ENCODE data around the gene PNPO. TPM values are rescaled to one million over a fixed set of nuclear protein-coding genes. Genes with fewer than 3 reads are reported as not detected.

PNPO gene
- total and polyA plus RNA-seq, 2 of the 13 experiments (the other 11 are each of a cell fraction or from before 2014, with no cell fraction given): 47.9 to 63.3 TPM

GRCh38 chr17:47948706-47949196 is 7.4 kb downstream of the PNPO start (continued):
- TF ChIP-seq ATF2 (CRISPR knock-in tag; IDR thresholded peaks at IDR 0.05): no peak
- no peak for TF ChIP-seq ZNF562 (CRISPR knock-in tag; IDR thresholded peaks at IDR 0.05; ENCODE audit: borderline replicate concordance)
- TF ChIP-seq SNAI1 (CRISPR knock-in tag; IDR thresholded peaks at IDR 0.05; ENCODE audit: borderline replicate concordance): no peak
- no peak for TF ChIP-seq KLF9 (CRISPR knock-in tag; IDR thresholded peaks at IDR 0.05; ENCODE audit: low read depth)
- no peak; the same call in 1 of the 2 replicates for TF ChIP-seq BORCS8-MEF2B (CRISPR knock-in tag; IDR thresholded peaks at IDR 0.05)
- TF ChIP-seq ZNF570 (CRISPR knock-in tag; IDR thresholded peaks at IDR 0.05; ENCODE audit: borderline replicate concordance): no peak
- TF ChIP-seq ZNF432 (CRISPR knock-in tag; IDR thresholded peaks at IDR 0.05; ENCODE audit: borderline replicate concordance): no peak
- TF ChIP-seq U2AF1 (optimal IDR thresholded peaks at IDR 0.05; ENCODE audit: low read depth, low read length): no peak
- no peak for TF ChIP-seq SNRNP70 (IDR thresholded peaks at IDR 0.05; ENCODE audit: low read depth, low read length)
- TF ChIP-seq KDM4B (CRISPR knock-in tag; IDR thresholded peaks at IDR 0.05): no peak
- TF ChIP-seq MTF1 (CRISPR knock-in tag; IDR thresholded peaks at IDR 0.05): no peak
- peak; percentile 18; the same call in 1 of the 2 replicates for TF ChIP-seq ZBTB20 (CRISPR knock-in tag; IDR thresholded peaks at IDR 0.05; ENCODE audit: borderline replicate concordance, low read depth)
- no peak for TF ChIP-seq HOXD1 (CRISPR knock-in tag; IDR thresholded peaks at IDR 0.05)
- TF ChIP-seq ZNF230 (CRISPR knock-in tag; IDR thresholded peaks at IDR 0.05): no peak
- TF ChIP-seq YY1 (IDR thresholded peaks at IDR 0.05; ENCODE audit: insufficient read depth, insufficient replicate concordance, low read depth, low read length): no peak
- TF ChIP-seq, protein P1, sequence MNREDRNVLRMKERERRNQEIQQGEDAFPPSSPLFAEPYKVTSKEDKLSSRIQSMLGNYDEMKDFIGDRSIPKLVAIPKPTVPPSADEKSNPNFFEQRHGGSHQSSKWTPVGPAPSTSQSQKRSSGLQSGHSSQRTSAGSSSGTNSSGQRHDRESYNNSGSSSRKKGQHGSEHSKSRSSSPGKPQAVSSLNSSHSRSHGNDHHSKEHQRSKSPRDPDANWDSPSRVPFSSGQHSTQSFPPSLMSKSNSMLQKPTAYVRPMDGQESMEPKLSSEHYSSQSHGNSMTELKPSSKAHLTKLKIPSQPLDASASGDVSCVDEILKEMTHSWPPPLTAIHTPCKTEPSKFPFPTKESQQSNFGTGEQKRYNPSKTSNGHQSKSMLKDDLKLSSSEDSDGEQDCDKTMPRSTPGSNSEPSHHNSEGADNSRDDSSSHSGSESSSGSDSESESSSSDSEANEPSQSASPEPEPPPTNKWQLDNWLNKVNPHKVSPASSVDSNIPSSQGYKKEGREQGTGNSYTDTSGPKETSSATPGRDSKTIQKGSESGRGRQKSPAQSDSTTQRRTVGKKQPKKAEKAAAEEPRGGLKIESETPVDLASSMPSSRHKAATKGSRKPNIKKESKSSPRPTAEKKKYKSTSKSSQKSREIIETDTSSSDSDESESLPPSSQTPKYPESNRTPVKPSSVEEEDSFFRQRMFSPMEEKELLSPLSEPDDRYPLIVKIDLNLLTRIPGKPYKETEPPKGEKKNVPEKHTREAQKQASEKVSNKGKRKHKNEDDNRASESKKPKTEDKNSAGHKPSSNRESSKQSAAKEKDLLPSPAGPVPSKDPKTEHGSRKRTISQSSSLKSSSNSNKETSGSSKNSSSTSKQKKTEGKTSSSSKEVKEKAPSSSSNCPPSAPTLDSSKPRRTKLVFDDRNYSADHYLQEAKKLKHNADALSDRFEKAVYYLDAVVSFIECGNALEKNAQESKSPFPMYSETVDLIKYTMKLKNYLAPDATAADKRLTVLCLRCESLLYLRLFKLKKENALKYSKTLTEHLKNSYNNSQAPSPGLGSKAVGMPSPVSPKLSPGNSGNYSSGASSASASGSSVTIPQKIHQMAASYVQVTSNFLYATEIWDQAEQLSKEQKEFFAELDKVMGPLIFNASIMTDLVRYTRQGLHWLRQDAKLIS (CRISPR knock-in tag; IDR thresholded peaks at IDR 0.05): no peak; the same call in 1 of the 2 replicates
- TF ChIP-seq CREB3 (CRISPR knock-in tag; IDR thresholded peaks at IDR 0.05): no peak
- no peak; the same call in 1 of the 2 replicates for TF ChIP-seq ARNTL (CRISPR knock-in tag; IDR thresholded peaks at IDR 0.05)
- no peak for TF ChIP-seq NPAS2 (CRISPR knock-in tag; IDR thresholded peaks at IDR 0.05; ENCODE audit: borderline replicate concordance)
- no peak for TF ChIP-seq ZNF383 (CRISPR knock-in tag; IDR thresholded peaks at IDR 0.05; ENCODE audit: borderline replicate concordance)
- no peak; the same call in 1 of the 2 replicates for TF ChIP-seq ZNF121 (CRISPR knock-in tag; IDR thresholded peaks at IDR 0.05)
- TF ChIP-seq NR2F6 (IDR thresholded peaks at IDR 0.05): no peak; the same call in 1 of the 2 replicates
- peak; percentile 61; the same call in 1 of the 2 replicates for TF ChIP-seq NR2F6 (CRISPR knock-in tag; IDR thresholded peaks at IDR 0.05)
- 0 out of 2 replicates have a peak, but pooled peaks have one; percentile 32 for TF ChIP-seq NRL (CRISPR knock-in tag; IDR thresholded peaks at IDR 0.05; ENCODE audit: borderline replicate concordance)
- no peak for TF ChIP-seq ZNF577 (CRISPR knock-in tag; IDR thresholded peaks at IDR 0.05; ENCODE audit: borderline replicate concordance, low read depth)
- no peak for TF ChIP-seq LCORL (IDR thresholded peaks at IDR 0.05)
- TF ChIP-seq LCORL (CRISPR knock-in tag; IDR thresholded peaks at IDR 0.05): no peak
- TF ChIP-seq EED (CRISPR knock-in tag; IDR thresholded peaks at IDR 0.05): no peak
